ENCODE results near the gene ID4. TPM values are rescaled to one million over a fixed set of nuclear protein-coding genes. Genes with fewer than 3 reads are reported as not detected.

ID4 gene
- total RNA-seq, 1 donor from 2014 or later: 103 TPM

GRCh38 chr6:19860235-19860877 lies 23.2 kb downstream of the ID4 start:
- TF ChIP-seq CTCF (IDR thresholded peaks at IDR 0.05): no peak
- Histone ChIP-seq H3K27me3 (no peaks in the 10 kb centered on the region), H3K27ac (no peak overlapping the region), H3K9me3 (no peaks in the 10 kb centered on the region), H3K4me1 (no peaks in the 10 kb centered on the region), H3K36me3 (no peaks in the 10 kb centered on the region), H3K4me3 (no peak overlapping the region)
- DNase-seq (ENCODE audit: low spot score in 2 of 2): no peak
- intact Hi-C loops (cut with DNase I): no loop called here

- intact Hi-C loops (cut with DNase I): no loop called here
- DNase-seq (ENCODE audit: low spot score in 2 of 2): no peak
Observed at GRCh38 chr6:19864285-19864684, 27.1 kb downstream of the ID4 start.

GRCh38 chr6:19865178-19865577 lies 28.0 kb downstream of the ID4 start:
- Histone ChIP-seq H3K4me1 (no peaks in the 10 kb centered on the region), H3K36me3 (no peaks in the 10 kb centered on the region), H3K4me3 (no peak overlapping the region), H3K27me3 (no peaks in the 10 kb centered on the region), H3K27ac (no peak overlapping the region), H3K9me3 (no peaks in the 10 kb centered on the region)
- DNase-seq (ENCODE audit: low spot score in 2 of 2): no peak
- intact Hi-C loops (cut with DNase I): no loop called here
- TF ChIP-seq CTCF (IDR thresholded peaks at IDR 0.05): no peak

More at GRCh38 chr6:19864285-19864684, 27.1 kb downstream of the ID4 start:
- no peak for TF ChIP-seq CTCF (IDR thresholded peaks at IDR 0.05)
- H3K9me3 ChIP-seq: no peaks in the 10 kb centered on the region
- no peaks in the 10 kb centered on the region for H3K36me3 ChIP-seq
- no peaks in the 10 kb centered on the region for H3K27me3 ChIP-seq
- no peak overlapping the region for H3K4me3 ChIP-seq
- no peak overlapping the region for H3K27ac ChIP-seq
- no peaks in the 10 kb centered on the region for H3K4me1 ChIP-seq

GRCh38 chr6:19866173-19866984 lies 29.2 kb downstream of the ID4 start:
- Histone ChIP-seq H3K4me3 (no peak overlapping the region), H3K36me3 (no peaks in the 10 kb centered on the region), H3K9me3 (no peaks in the 10 kb centered on the region), H3K4me1 (no peaks in the 10 kb centered on the region), H3K27me3 (no peaks in the 10 kb centered on the region), H3K27ac (no peak overlapping the region)
- no peak for TF ChIP-seq CTCF (IDR thresholded peaks at IDR 0.05)
- intact Hi-C loops (cut with DNase I): no loop called here
- no peak for DNase-seq (ENCODE audit: low spot score in 2 of 2)

GRCh38 chr6:19866985-19867627 lies 29.9 kb downstream of the ID4 start:
- Histone ChIP-seq H3K27me3 (no peaks in the 10 kb centered on the region), H3K36me3 (no peaks in the 10 kb centered on the region), H3K27ac (no peak overlapping the region), H3K9me3 (no peaks in the 10 kb centered on the region), H3K4me1 (no peaks in the 10 kb centered on the region), H3K4me3 (no peak overlapping the region)
- TF ChIP-seq CTCF (IDR thresholded peaks at IDR 0.05): no peak
- no peak for DNase-seq (ENCODE audit: low spot score in 2 of 2)
- intact Hi-C loops (cut with DNase I): no loop called here

Measured in ascending aorta (tissue), 2 donors.